ENCODE results near the gene GMIP.

The GMIP gene

DNA sequence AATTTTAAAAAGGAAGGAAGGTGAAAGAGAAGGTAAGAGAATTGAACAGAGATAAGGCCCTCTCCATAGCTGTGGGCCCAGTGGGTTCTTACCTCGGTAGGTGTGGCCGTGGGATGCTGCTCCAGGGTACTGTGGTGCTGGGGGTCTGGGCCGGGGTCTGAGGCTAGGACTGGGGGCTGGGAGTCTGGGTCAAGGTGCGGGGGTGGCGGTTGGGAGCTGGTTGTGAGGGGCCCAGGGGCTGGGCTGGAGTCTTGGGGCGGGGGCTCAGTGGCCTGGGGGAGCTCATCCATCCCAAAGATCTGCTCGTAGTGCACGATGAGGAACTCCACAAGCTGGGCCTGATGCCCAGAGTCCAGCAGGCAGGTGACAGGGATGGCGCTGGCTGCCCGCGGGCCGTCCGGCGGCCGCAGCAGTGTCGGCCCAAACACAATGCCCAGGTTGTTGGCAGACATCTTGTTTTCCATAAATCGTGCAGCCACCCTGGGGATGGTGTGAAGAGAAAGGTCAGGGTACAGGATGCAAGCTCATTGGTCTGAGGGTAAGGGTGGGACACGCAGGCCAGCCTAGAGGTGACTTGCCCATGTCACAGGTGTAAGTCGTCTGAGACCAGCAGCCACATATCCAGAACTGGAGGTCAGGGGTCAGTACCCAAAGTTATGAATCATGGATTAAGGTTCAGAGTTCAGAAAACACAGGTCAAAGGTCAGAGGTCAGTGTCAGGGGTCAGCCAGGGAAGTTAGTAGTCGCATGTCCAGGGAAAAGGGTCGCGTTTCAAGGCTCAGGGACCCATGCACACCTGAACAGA, 9.5 kb downstream of the GMIP start:
- DNase-seq (ENCODE audit: low spot score), result no peak
- Histone ChIP-seq H2AFZ (ENCODE audit: low read length) (no peak overlapping the region), H3K9ac (ENCODE audit: low read depth, low read length, poor library complexity) (no peak overlapping the region), H3K23ac (ENCODE audit: low read depth, low read length, poor library complexity) (no peak overlapping the region), H3K36me3 (replicated peaks in 1 of 2; ENCODE audit: control insufficient read depth in 2 of 2, insufficient read depth in 2 of 2, low read length in 2 of 2) (peaks cover 15 to 62% of the 10 kb centered on the region in 2 donors), H2BK120ac (ENCODE audit: low read depth, low read length) (no peak overlapping the region), H3K79me1 (ENCODE audit: low read depth, low read length) (no peaks in the 10 kb centered on the region), H3K27ac (replicated peaks; ENCODE audit: low read length) (no peak overlapping the region), H3K4me1 (ENCODE audit: control insufficient read depth in 2 of 2, insufficient read depth in 1 of 2, low read depth in 1 of 2, low read length in 2 of 2) (peaks cover 0 to under 1% of the 10 kb centered on the region in 2 donors), H3K18ac (ENCODE audit: low read length) (no peak overlapping the region), H4K91ac (ENCODE audit: low read depth, low read length, poor library complexity) (no peak overlapping the region), H2BK15ac (ENCODE audit: low read length) (no peak overlapping the region), H3K9me3 (replicated peaks in 1 of 2; ENCODE audit: control insufficient read depth in 2 of 2, insufficient read depth in 1 of 2, low read depth in 1 of 2, low read length in 2 of 2) (peaks cover 0 to 2% of the 10 kb centered on the region in 2 donors), H3K27me3 (ENCODE audit: control insufficient read depth in 3 of 3, insufficient read depth in 3 of 3, low read depth in 1 of 3, low read length in 3 of 3) (no peaks in the 10 kb centered on the region), H3K4me3 (ENCODE audit: low read length in 2 of 2) (no peak overlapping the region), H3K14ac (ENCODE audit: low read length) (peak overlapping the region; percentile 23), H4K8ac (ENCODE audit: low read depth, low read length) (peak overlapping the region; percentile 93), H3K4me2 (ENCODE audit: insufficient read depth, low read length, poor library complexity, severe bottlenecking) (no peak overlapping the region), H3K4ac (ENCODE audit: low read length) (no peak overlapping the region), H2BK12ac (ENCODE audit: low read length) (no peak overlapping the region), H2BK5ac (ENCODE audit: low read length) (peak overlapping the region; percentile 8), H2AK5ac (ENCODE audit: low read depth, low read length) (no peak overlapping the region)
- WGBS, 2 donors (ENCODE audit: extremely low coverage in 2 of 2, insufficient read length in 2 of 2, insufficient replicate concordance in 1 of 2), result no CpG with 5 or more reads among the region's 22 CpGs

DNA sequence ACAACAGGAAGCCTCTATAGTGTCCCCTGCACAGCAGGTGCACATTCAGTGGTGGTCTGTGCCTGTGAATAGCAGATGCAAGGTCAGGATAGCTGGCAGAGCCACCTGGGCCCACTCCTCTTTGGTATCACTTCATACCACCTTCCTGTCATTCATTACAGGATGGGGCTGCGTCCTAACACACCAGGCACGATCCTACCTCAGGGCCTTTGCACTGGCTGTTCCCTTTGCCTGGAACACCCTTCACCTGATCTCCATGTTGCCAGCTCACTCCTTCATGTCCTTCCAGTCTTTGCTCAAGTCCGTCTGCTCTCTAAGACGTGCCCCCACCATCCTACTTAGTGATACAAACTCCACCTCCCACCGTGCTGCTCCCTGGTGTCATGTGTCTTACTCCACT, 10.8 kb downstream of the GMIP start:
- H3K14ac ChIP-seq (ENCODE audit: low read length), result no peak overlapping the region
- H3K27me3 ChIP-seq (ENCODE audit: control insufficient read depth in 3 of 3, insufficient read depth in 3 of 3, low read depth in 1 of 3, low read length in 3 of 3), result no peaks in the 10 kb centered on the region
- H3K4me3 ChIP-seq (ENCODE audit: low read length in 2 of 2), result no peak overlapping the region
- no peak for DNase-seq (ENCODE audit: low spot score)
- peaks cover 0 to 2% of the 10 kb centered on the region in 2 donors for H3K4me1 ChIP-seq (ENCODE audit: control insufficient read depth in 2 of 2, insufficient read depth in 1 of 2, low read depth in 1 of 2, low read length in 2 of 2)
- peaks cover under 1% of the 10 kb centered on the region for H3K79me1 ChIP-seq (ENCODE audit: low read depth, low read length)
- no peak overlapping the region for H3K9ac ChIP-seq (ENCODE audit: low read depth, low read length, poor library complexity)
- H3K18ac ChIP-seq (ENCODE audit: low read length), result no peak overlapping the region
- H2AFZ ChIP-seq (ENCODE audit: low read length), result no peak overlapping the region
- H2BK15ac ChIP-seq (ENCODE audit: low read length), result no peak overlapping the region
- H4K91ac ChIP-seq (ENCODE audit: low read depth, low read length, poor library complexity), result no peak overlapping the region
- no peak overlapping the region for H4K8ac ChIP-seq (ENCODE audit: low read depth, low read length)
- H3K9me3 ChIP-seq (replicated peaks in 1 of 2; ENCODE audit: control insufficient read depth in 2 of 2, insufficient read depth in 1 of 2, low read depth in 1 of 2, low read length in 2 of 2), result peaks cover 2 to 3% of the 10 kb centered on the region in 2 donors
- H3K4ac ChIP-seq (ENCODE audit: low read length), result no peak overlapping the region
- no peak overlapping the region for H2BK12ac ChIP-seq (ENCODE audit: low read length)
- no peak overlapping the region for H3K23ac ChIP-seq (ENCODE audit: low read depth, low read length, poor library complexity)
- no peak overlapping the region for H2AK5ac ChIP-seq (ENCODE audit: low read depth, low read length)
- H3K4me2 ChIP-seq (ENCODE audit: insufficient read depth, low read length, poor library complexity, severe bottlenecking), result no peak overlapping the region
- peaks cover 15 to 62% of the 10 kb centered on the region in 2 donors for H3K36me3 ChIP-seq (replicated peaks in 1 of 2; ENCODE audit: control insufficient read depth in 2 of 2, insufficient read depth in 2 of 2, low read length in 2 of 2)
- H2BK120ac ChIP-seq (ENCODE audit: low read depth, low read length), result no peak overlapping the region
- WGBS, 2 donors (ENCODE audit: extremely low coverage in 2 of 2, insufficient read length in 2 of 2, insufficient replicate concordance in 1 of 2), result no CpG with 5 or more reads among the region's 5 CpGs
- H3K27ac ChIP-seq (replicated peaks; ENCODE audit: low read length), result no peak overlapping the region
- H2BK5ac ChIP-seq (ENCODE audit: low read length), result no peak overlapping the region

DNA sequence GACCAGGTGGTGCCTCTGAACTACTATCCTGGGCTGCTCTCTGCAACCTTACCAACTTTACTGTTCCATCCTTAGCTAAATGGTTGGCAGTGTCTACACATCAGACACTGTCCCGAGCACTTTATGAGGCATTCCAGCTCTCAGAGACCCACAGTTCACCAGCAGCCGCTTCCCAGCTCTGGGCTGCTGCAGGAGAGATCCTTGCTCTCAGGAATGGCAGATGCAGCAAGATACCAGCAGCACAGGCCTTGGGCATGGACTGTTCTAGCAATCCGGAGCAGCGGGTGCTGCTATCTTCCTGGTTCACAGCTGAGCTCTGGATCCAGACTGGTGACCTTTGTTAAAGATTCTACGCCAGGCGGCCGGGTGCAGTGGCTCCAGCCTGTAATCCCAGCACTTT, 12.1 kb downstream of the GMIP start:
- Histone ChIP-seq H3K4ac (ENCODE audit: low read length) (no peak overlapping the region), H3K9me3 (replicated peaks in 1 of 2; ENCODE audit: control insufficient read depth in 2 of 2, insufficient read depth in 1 of 2, low read depth in 1 of 2, low read length in 2 of 2) (peaks cover 2 to 3% of the 10 kb centered on the region in 2 donors), H2BK120ac (ENCODE audit: low read depth, low read length) (no peak overlapping the region), H2AK5ac (ENCODE audit: low read depth, low read length) (no peak overlapping the region), H3K9ac (ENCODE audit: low read depth, low read length, poor library complexity) (no peak overlapping the region), H3K18ac (ENCODE audit: low read length) (no peak overlapping the region), H3K4me3 (ENCODE audit: low read length in 2 of 2) (no peak overlapping the region), H3K4me2 (ENCODE audit: insufficient read depth, low read length, poor library complexity, severe bottlenecking) (no peak overlapping the region), H3K27ac (replicated peaks; ENCODE audit: low read length) (peak overlapping the region; percentile 7), H2BK12ac (ENCODE audit: low read length) (no peak overlapping the region), H3K14ac (ENCODE audit: low read length) (no peak overlapping the region), H3K79me1 (ENCODE audit: low read depth, low read length) (peaks cover 13% of the 10 kb centered on the region), H2BK15ac (ENCODE audit: low read length) (no peak overlapping the region), H3K36me3 (replicated peaks in 1 of 2; ENCODE audit: control insufficient read depth in 2 of 2, insufficient read depth in 2 of 2, low read length in 2 of 2) (peaks cover 20 to 54% of the 10 kb centered on the region in 2 donors), H2AFZ (ENCODE audit: low read length) (no peak overlapping the region), H3K4me1 (ENCODE audit: control insufficient read depth in 2 of 2, insufficient read depth in 1 of 2, low read depth in 1 of 2, low read length in 2 of 2) (peaks cover 0 to 14% of the 10 kb centered on the region in 2 donors), H4K91ac (ENCODE audit: low read depth, low read length, poor library complexity) (no peak overlapping the region), H3K23ac (ENCODE audit: low read depth, low read length, poor library complexity) (no peak overlapping the region), H4K8ac (ENCODE audit: low read depth, low read length) (no peak overlapping the region), H3K27me3 (ENCODE audit: control insufficient read depth in 3 of 3, insufficient read depth in 3 of 3, low read depth in 1 of 3, low read length in 3 of 3) (no peaks in the 10 kb centered on the region), H2BK5ac (ENCODE audit: low read length) (no peak overlapping the region)
- no peak for DNase-seq (ENCODE audit: low spot score)
- no CpG with 5 or more reads among the region's 7 CpGs for WGBS, 2 donors (ENCODE audit: extremely low coverage in 2 of 2, insufficient read length in 2 of 2, insufficient replicate concordance in 1 of 2)

DNA sequence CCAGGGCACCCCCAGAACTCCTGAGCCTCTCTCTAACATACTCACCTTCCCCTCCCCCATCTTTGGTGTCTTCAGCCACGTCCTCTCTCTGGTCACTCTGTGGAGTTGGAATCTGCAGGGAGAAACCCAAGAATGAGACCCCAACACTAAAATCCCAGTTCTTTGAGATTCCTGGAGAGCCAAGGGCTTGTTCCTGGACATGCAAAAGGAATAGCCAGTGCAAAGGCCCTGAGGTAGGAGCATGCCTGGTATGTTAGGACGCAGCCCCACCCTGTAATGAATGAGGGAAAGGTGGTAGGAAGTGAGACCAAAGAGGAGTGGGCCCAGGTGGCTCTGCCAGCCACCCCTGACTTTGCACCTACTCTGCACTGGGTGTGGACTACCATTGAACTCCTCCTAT, 13.0 kb downstream of the GMIP start:
- H3K4me3 ChIP-seq (ENCODE audit: low read length in 2 of 2), result no peak overlapping the region
- H3K27ac ChIP-seq (replicated peaks; ENCODE audit: low read length), result no peak overlapping the region
- DNase-seq (ENCODE audit: low spot score), result no peak
- no peak overlapping the region for H3K18ac ChIP-seq (ENCODE audit: low read length)
- no peak overlapping the region for H2AK5ac ChIP-seq (ENCODE audit: low read depth, low read length)
- no peak overlapping the region for H3K4me2 ChIP-seq (ENCODE audit: insufficient read depth, low read length, poor library complexity, severe bottlenecking)
- no peak overlapping the region for H4K8ac ChIP-seq (ENCODE audit: low read depth, low read length)
- no peak overlapping the region for H3K4ac ChIP-seq (ENCODE audit: low read length)
- no peak overlapping the region for H2BK12ac ChIP-seq (ENCODE audit: low read length)
- H3K27me3 ChIP-seq (ENCODE audit: control insufficient read depth in 3 of 3, insufficient read depth in 3 of 3, low read depth in 1 of 3, low read length in 3 of 3), result no peaks in the 10 kb centered on the region
- no peak overlapping the region for H3K9ac ChIP-seq (ENCODE audit: low read depth, low read length, poor library complexity)
- no peak overlapping the region for H3K23ac ChIP-seq (ENCODE audit: low read depth, low read length, poor library complexity)
- peaks cover 0 to 15% of the 10 kb centered on the region in 2 donors for H3K4me1 ChIP-seq (ENCODE audit: control insufficient read depth in 2 of 2, insufficient read depth in 1 of 2, low read depth in 1 of 2, low read length in 2 of 2)
- H3K36me3 ChIP-seq (replicated peaks in 1 of 2; ENCODE audit: control insufficient read depth in 2 of 2, insufficient read depth in 2 of 2, low read length in 2 of 2), result peaks cover 20 to 50% of the 10 kb centered on the region in 2 donors
- H3K14ac ChIP-seq (ENCODE audit: low read length), result no peak overlapping the region
- H2AFZ ChIP-seq (ENCODE audit: low read length), result no peak overlapping the region
- no peak overlapping the region for H2BK15ac ChIP-seq (ENCODE audit: low read length)
- H3K9me3 ChIP-seq (replicated peaks in 1 of 2; ENCODE audit: control insufficient read depth in 2 of 2, insufficient read depth in 1 of 2, low read depth in 1 of 2, low read length in 2 of 2), result peaks cover 2 to 3% of the 10 kb centered on the region in 2 donors
- no peak overlapping the region for H4K91ac ChIP-seq (ENCODE audit: low read depth, low read length, poor library complexity)
- WGBS, 2 donors (ENCODE audit: extremely low coverage in 2 of 2, insufficient read length in 2 of 2, insufficient replicate concordance in 1 of 2), result no CpG with 5 or more reads among the region's 2 CpGs
- no peak overlapping the region for H2BK120ac ChIP-seq (ENCODE audit: low read depth, low read length)
- H2BK5ac ChIP-seq (ENCODE audit: low read length), result no peak overlapping the region
- H3K79me1 ChIP-seq (ENCODE audit: low read depth, low read length), result peaks cover 13% of the 10 kb centered on the region

Data from neuronal stem cell (in vitro differentiated cells).